Esophagus muscularis mucosa (tissue), 4 donors: ENCODE measurements around the gene GRIP1. TPM values are rescaled to one million over a fixed set of nuclear protein-coding genes. Genes with fewer than 3 reads are reported as not detected.

Experiments used
- DNase-seq: peaks from one replicate; pipeline ENCODE4 v3.0.0-alpha.2; 2017; ENCODE audit errors: extremely low spot score
- H3K27ac ChIP-seq, 4 donors: fragments of 200-600 bp; sonication (generic); replicated peaks in 1 of 4; 1 replicate in 3 of 4; 2 replicates in 1 of 4; pipeline ENCODE4 v1.5.1; 2016 to 2019; ENCODE audit warnings: mild to moderate bottlenecking in 1 of 4
- H3K27me3 ChIP-seq, 4 donors: fragments of 200-600 bp; sonication (generic); one replicate each; pipeline versions ENCODE4 v1.5.1 to v1.6.0; 2016 to 2019
- H3K36me3 ChIP-seq, 4 donors: fragments of 200-600 bp; sonication (generic); one replicate each; pipeline ENCODE4 v1.5.1; 2016 to 2019
- H3K4me1 ChIP-seq, 4 donors: fragments of 200-600 bp; sonication (generic); one replicate each; pipeline ENCODE4 v1.5.1; 2016 to 2019
- H3K4me3 ChIP-seq, 4 donors: fragments of 200-600 bp; sonication (generic); 1 replicate in 2 of 4; 2 replicates in 2 of 4; pipeline ENCODE4 v1.5.1; 2016 to 2019; ENCODE audit warnings: mild to moderate bottlenecking in 4 of 4, moderate library complexity in 1 of 4
- H3K9me3 ChIP-seq, 4 donors: fragments of 200-600 bp; sonication (generic); 1 replicate in 3 of 4; 2 replicates in 1 of 4; pipeline ENCODE4 v1.5.1; 2016 to 2019
- CTCF ChIP-seq, 3 experiments: fragments of 200-600 bp in 2 of 3; fragments of 450-650 bp in 1 of 3; sonication (generic) in 2 of 3; IDR thresholded peaks; one replicate each; pipeline ENCODE4 v1.5.1; 2017 to 2019; ENCODE audit warnings: antibody characterized with exemption in 3 of 3, mild to moderate bottlenecking in 2 of 3, moderate library complexity in 1 of 3
- EP300 ChIP-seq: sonication (generic); formaldehyde crosslinking; IDR thresholded peaks from one replicate; pipeline ENCODE4 v1.6.1; 2017; ENCODE audit warnings: antibody characterized with exemption
- POLR2A ChIP-seq: fragments of 450-650 bp; IDR thresholded peaks from one replicate; pipeline ENCODE4 v1.6.1; 2017; ENCODE audit warnings: antibody characterized with exemption, moderate library complexity, mild to moderate bottlenecking, low read depth
- POLR2AphosphoS5 ChIP-seq, 2 donors: sonication (generic); formaldehyde crosslinking; IDR thresholded peaks; one replicate each; pipeline ENCODE4 v1.6.1; 2017; ENCODE audit warnings: antibody characterized with exemption in 2 of 2
- WGBS: methylation state at CpG from one replicate; pipeline ENCODE4 v1.1.5; 2018; 5-methylcytosine and 5-hydroxymethylcytosine counted together
- intact Hi-C: fragments of 100-400 bp; cut with DNase I; formaldehyde crosslinking; loops from one replicate; pipeline ENCODE4 v1.15.1; 2023
- total RNA-seq, 4 donors: library from RNA; depleted of rRNA; stranded (reverse); fragments of >200 nt; gene quantifications; one replicate each; pipeline versions ENCODE4 v1.1.0 to v1.2.1, GENCODE V29; 2016

Gene GRIP1, protein sequence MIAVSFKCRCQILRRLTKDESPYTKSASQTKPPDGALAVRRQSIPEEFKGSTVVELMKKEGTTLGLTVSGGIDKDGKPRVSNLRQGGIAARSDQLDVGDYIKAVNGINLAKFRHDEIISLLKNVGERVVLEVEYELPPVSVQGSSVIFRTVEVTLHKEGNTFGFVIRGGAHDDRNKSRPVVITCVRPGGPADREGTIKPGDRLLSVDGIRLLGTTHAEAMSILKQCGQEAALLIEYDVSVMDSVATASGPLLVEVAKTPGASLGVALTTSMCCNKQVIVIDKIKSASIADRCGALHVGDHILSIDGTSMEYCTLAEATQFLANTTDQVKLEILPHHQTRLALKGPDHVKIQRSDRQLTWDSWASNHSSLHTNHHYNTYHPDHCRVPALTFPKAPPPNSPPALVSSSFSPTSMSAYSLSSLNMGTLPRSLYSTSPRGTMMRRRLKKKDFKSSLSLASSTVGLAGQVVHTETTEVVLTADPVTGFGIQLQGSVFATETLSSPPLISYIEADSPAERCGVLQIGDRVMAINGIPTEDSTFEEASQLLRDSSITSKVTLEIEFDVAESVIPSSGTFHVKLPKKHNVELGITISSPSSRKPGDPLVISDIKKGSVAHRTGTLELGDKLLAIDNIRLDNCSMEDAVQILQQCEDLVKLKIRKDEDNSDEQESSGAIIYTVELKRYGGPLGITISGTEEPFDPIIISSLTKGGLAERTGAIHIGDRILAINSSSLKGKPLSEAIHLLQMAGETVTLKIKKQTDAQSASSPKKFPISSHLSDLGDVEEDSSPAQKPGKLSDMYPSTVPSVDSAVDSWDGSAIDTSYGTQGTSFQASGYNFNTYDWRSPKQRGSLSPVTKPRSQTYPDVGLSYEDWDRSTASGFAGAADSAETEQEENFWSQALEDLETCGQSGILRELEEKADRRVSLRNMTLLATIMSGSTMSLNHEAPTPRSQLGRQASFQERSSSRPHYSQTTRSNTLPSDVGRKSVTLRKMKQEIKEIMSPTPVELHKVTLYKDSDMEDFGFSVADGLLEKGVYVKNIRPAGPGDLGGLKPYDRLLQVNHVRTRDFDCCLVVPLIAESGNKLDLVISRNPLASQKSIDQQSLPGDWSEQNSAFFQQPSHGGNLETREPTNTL
- 10 to 100 TPM; 12.5 to 15.2 (median 13.6) TPM for total RNA-seq

DNA sequence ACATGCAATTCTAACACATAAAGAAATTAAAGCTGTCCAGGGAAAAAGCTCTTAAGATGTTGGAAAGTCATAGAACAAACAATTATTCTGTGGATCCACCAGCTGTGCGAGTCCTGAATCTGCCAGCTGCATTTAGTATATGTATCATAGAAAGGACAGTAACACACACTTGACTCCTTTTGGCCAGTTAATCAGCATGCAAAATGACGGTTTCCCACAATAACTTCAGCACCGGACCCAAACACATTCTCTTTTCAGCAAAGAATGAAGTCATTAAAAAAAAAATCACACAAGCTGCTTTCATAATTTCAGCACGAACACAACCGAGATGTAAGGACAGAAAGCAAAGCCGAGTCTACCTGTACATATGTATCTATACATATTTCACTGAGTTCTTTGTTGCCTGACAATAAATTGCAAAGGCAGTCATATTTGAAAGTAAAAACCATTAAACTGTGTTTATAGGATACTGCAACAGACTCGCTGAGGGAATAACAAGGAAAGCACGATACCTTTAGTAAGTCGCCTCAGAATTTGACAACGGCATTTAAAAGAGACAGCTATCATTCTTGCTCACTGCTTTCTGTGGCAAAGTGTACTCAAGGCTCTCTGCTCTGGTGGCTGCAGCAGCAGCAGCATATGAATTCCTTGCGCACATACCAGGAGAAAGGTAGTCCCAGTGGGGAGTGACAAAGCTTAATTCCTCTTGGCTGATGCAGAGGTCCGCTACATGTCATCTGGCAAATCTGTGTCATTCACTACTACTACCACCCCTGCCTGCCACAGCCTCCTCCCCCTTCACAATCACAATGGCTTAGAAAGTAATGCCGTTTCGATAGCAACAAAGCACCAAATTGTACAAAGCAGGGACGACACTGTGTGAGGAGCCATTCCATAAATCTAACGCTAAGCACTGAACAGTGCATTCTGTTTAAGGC lies at the start of gene GRIP1:
Gene GRIP1 (minus strand): TSS at position 739 of the 938 bp plus-strand sequence. CDS start 172 bp downstream, at position 567.
- TF ChIP-seq POLR2AphosphoS5 (IDR thresholded peaks at IDR 0.05) (no peak), CTCF (IDR thresholded peaks at IDR 0.05) (no peak), EP300 (no peak), POLR2A (no peak)
- H3K27ac ChIP-seq, result no peak within 1 kb of the TSS
- WGBS, result 67% methylated on average over 16 of the region's 16 CpGs
- H3K4me1 ChIP-seq, result peaks cover 4 to 25% (median 12%) of the 10 kb centered on the region in 4 donors
- no peaks in the 10 kb centered on the region for H3K9me3 ChIP-seq
- peak within 1 kb of the TSS in 2 of 4 donors; percentile 14 to 38 for H3K4me3 ChIP-seq
- H3K36me3 ChIP-seq, result no peaks in the 10 kb centered on the region
- no peaks in the 10 kb centered on the region for H3K27me3 ChIP-seq
- intact Hi-C loops, result no loop called here
- no peak for DNase-seq

GRCh38 chr12:66726556-66726955 lies 47.7 kb upstream of the GRIP1 start:
- Histone ChIP-seq H3K36me3 (no peaks in the 10 kb centered on the region), H3K27ac (no peak overlapping the region), H3K9me3 (no peaks in the 10 kb centered on the region), H3K4me1 (no peaks in the 10 kb centered on the region), H3K4me3 (no peak overlapping the region), H3K27me3 (no peaks in the 10 kb centered on the region)
- TF ChIP-seq POLR2AphosphoS5 (IDR thresholded peaks at IDR 0.05), result no peak
- no peak for TF ChIP-seq POLR2A
- TF ChIP-seq CTCF (IDR thresholded peaks at IDR 0.05), result no peak
- no peak for TF ChIP-seq EP300
- DNase-seq, result no peak
- intact Hi-C loops, result no loop called here
- 77% methylated on average over 4 of the region's 4 CpGs for WGBS

GRCh38 chr12:66725031-66725430 lies 46.2 kb upstream of the GRIP1 start:
- no peak for DNase-seq
- Histone ChIP-seq H3K27ac (no peak overlapping the region), H3K4me3 (no peak overlapping the region), H3K4me1 (no peaks in the 10 kb centered on the region), H3K9me3 (no peaks in the 10 kb centered on the region), H3K36me3 (no peaks in the 10 kb centered on the region), H3K27me3 (no peaks in the 10 kb centered on the region)
- intact Hi-C loops, result no loop called here
- no peak for TF ChIP-seq POLR2A
- TF ChIP-seq CTCF (IDR thresholded peaks at IDR 0.05), result no peak
- no peak for TF ChIP-seq POLR2AphosphoS5 (IDR thresholded peaks at IDR 0.05)
- TF ChIP-seq EP300, result no peak
- WGBS, result 89% methylated on average over 3 of the region's 3 CpGs

DNA sequence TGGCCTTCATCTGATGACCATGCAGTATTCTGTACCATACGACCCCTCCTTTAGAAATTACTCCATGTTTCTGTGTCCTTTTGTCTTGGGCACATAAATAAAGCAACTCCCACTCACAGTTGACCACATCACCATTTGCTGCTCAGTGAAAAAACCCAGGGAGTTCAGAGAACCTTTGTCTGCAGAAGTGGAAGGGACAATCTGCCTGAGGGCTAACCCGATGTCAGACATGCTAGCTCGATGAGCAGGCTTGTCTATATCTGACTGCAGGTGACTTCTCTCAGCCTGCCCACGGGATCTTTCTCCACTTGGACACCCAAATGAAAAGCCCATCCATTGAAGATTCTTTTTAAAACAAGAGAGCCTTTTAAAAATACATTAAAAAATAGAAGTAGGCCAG lies 45.7 kb upstream of the GRIP1 start:
- no peaks in the 10 kb centered on the region for H3K4me1 ChIP-seq
- WGBS, result 78% methylated on average over 4 of the region's 4 CpGs
- no peaks in the 10 kb centered on the region for H3K36me3 ChIP-seq
- no peak overlapping the region for H3K4me3 ChIP-seq
- H3K27me3 ChIP-seq, result no peaks in the 10 kb centered on the region
- TF ChIP-seq POLR2AphosphoS5 (IDR thresholded peaks at IDR 0.05) (no peak), CTCF (IDR thresholded peaks at IDR 0.05) (no peak), EP300 (no peak), POLR2A (no peak)
- intact Hi-C loops, result no loop called here
- DNase-seq, result no peak
- H3K27ac ChIP-seq, result no peak overlapping the region
- no peaks in the 10 kb centered on the region for H3K9me3 ChIP-seq
